HG02588 (cell line): ENCODE data around the gene CPLANE2.
"Not testable (repeated sequence)": the region's sequence is repeated elsewhere in the genome, so short reads cannot be mapped to it uniquely, and the experiment has no call there.

Experiments
- ATAC-seq: cut with Tn5 transposase; IDR thresholded peaks from one replicate; pipeline ENCODE4 v1.9.1; 2021; ENCODE audit warnings: mild to moderate bottlenecking, moderate library complexity; ENCODE audit not compliant: unreplicated experiment

Gene CPLANE2

GRCh38 chr1:16236511-16237342 is at the start of gene CPLANE2:
Gene CPLANE2, minus strand, starts transcription at chr1:16237183. Its CDS starts 441 bp downstream, at chr1:16236742.
- peak; percentile 83 for ATAC-seq

- no peak for ATAC-seq
Observed at GRCh38 chr1:16286122-16286521, 49.1 kb upstream of the CPLANE2 start.

GRCh38 chr1:16281765-16282164 is 44.8 kb upstream of the CPLANE2 start:
- ATAC-seq: no peak

GRCh38 chr1:16279186-16279585 is 42.2 kb upstream of the CPLANE2 start:
- ATAC-seq: no peak

GRCh38 chr1:16276302-16277030 is 39.5 kb upstream of the CPLANE2 start:
- ATAC-seq: no peak

GRCh38 chr1:16275591-16275990 is 38.6 kb upstream of the CPLANE2 start:
- no peak for ATAC-seq

- ATAC-seq: no peak
Observed at GRCh38 chr1:16267690-16268180, 30.8 kb upstream of the CPLANE2 start.

GRCh38 chr1:16266411-16267118 is 29.6 kb upstream of the CPLANE2 start:
- no peak for ATAC-seq

- ATAC-seq: no peak
Observed at GRCh38 chr1:16262067-16262466, 25.1 kb upstream of the CPLANE2 start.

- ATAC-seq: no peak
Observed at GRCh38 chr1:16260814-16261213, 23.8 kb upstream of the CPLANE2 start.

GRCh38 chr1:16258591-16259135 is 21.7 kb upstream of the CPLANE2 start:
- no peak for ATAC-seq

- ATAC-seq: no peak
Observed at GRCh38 chr1:16257968-16258367, 21.0 kb upstream of the CPLANE2 start.

GRCh38 chr1:16257556-16257955 is 20.6 kb upstream of the CPLANE2 start:
- not testable (repeated sequence) for ATAC-seq

GRCh38 chr1:16256478-16256877 is 19.5 kb upstream of the CPLANE2 start:
- no peak for ATAC-seq

GRCh38 chr1:16254263-16254928 is 17.4 kb upstream of the CPLANE2 start:
- ATAC-seq: no peak

- ATAC-seq: no peak
Observed at GRCh38 chr1:16253332-16253922, 16.4 kb upstream of the CPLANE2 start.

- ATAC-seq: no peak
Observed at GRCh38 chr1:16252912-16253311, 15.9 kb upstream of the CPLANE2 start.

GRCh38 chr1:16251381-16251780 is 14.4 kb upstream of the CPLANE2 start:
- ATAC-seq: no peak

- ATAC-seq: no peak
Observed at GRCh38 chr1:16250524-16251251, 13.7 kb upstream of the CPLANE2 start.
